GM21576 (cell line): ENCODE results near the gene ADORA1.

ENCODE experiments used
- ATAC-seq: cut with Tn5 transposase; IDR thresholded peaks from one replicate; pipeline ENCODE4 v1.9.1; 2021; ENCODE audit warnings: mild to moderate bottlenecking, moderate library complexity; ENCODE audit not compliant: unreplicated experiment

The ADORA1 gene

GRCh38 chr1:203121186-203122015 lies 6.1 kb upstream of the ADORA1 start:
- no peak for ATAC-seq

DNA sequence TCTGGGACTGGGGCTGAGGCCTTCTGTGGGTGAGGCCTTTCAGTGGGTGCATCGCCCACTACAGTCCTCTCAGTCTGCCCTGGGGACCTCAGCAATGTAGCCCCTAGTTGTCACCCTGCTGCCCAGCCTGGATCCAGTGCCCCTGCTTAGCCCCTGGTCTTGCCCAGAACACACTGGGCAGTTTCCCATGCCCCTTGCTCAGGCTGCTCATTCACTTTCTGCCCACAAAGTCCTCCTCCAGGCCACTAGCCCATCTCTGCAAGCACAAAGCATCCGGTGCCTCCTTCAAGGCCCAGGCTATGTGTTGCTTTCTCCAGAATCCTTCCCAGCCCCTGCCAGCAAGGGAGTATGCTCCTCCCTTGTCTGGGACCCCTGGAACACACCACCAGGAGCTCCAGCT lies 5.4 kb upstream of the ADORA1 start:
- ATAC-seq: no peak

DNA sequence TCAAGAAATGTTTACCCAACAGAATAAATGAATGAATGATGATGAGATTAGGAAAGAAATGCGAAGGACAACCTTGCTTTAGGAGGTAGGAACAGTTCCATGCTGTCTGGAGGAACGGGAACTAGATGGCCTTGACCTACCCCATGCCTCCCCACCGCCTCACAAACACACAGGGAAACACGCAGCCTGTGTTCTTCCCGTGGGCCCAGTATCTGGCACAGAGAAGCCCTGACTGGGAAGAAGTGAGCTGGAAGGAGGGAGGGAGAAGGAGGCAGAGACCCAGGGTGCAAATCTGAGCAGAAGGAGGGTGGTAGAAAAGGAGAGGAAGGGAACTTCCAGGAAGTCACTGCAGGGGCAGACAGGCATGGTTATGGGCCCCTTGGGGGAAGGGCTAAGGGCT lies 3.5 kb upstream of the ADORA1 start:
- ATAC-seq: no peak

DNA sequence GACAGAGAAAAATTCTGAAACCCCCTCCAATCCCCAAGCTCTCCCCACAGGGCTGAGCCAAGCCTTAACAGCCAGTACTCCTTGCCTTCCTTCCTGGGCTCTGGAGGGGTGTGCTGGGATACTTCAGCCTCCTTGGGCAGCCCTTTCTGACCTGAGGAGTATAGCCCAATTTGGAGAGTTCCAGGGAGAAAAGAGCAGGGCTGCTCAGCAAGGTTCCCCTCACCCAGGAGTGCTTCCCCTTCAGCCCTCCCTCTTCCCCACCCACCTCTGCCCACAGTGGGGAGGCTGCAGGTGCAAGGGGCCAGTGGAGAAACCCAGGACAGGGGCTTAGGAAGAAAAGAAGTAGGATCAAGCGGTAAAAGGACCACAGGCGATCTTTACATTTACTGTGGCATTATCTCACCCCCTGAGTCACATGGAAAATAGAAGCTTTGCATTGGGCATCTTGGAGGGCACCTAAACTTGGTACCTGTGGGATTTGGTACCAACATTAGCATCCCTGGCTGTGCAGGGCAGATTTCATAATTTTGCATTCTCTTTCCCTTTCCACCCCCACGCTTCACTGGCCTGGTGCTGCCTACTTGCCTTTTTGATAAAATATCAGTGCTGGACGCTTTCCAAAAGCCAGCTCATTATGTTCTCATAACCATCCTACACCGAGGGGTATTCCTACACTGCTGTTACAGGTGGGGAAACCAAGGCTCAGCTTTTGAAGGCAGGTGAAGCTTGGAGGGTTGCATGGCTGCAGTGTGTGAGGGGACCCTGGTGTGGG lies 2.8 kb upstream of the ADORA1 start:
- ATAC-seq: no peak

DNA sequence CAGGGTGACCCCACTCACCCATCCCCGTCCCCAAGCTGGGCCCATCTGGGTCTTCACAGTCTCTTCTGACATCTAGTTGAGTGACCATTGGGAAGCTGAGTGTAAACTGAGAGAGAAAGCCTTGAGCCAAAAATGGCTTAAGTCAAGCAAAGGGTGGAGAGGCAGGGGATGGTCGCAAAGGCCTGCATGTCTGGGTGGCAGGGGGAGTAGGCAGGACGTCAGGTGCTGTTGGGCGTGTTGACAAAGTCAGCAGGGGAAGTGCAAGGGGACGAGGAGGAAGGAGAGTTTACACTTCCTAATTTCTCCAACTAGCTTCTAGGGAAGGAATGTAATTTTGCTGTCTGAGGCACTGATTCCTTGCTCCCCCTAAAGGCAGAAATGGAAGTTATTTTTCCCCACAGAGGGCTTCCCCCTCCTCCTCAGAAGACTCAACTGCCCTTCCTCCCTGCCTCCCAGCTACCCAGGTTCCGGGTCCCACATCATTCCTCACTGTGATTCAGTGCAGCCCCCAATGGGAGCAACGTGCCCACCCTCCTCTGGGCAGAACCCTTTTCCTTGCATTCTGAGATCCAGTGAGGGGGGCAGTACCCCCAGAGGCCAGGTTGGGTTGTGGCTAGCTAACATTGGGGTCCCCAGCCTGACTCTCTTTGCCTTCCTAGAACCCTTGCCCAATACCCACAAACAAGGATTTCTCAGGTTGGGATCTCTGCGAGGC lies 1.2 kb upstream of the ADORA1 start:
- ATAC-seq: no peak

GRCh38 chr1:203126866-203127665 lies 460 bp upstream of the ADORA1 start:
- ATAC-seq: no peak

GRCh38 chr1:203128431-203128715 lies 847 bp downstream of the ADORA1 start:
- no peak for ATAC-seq

DNA sequence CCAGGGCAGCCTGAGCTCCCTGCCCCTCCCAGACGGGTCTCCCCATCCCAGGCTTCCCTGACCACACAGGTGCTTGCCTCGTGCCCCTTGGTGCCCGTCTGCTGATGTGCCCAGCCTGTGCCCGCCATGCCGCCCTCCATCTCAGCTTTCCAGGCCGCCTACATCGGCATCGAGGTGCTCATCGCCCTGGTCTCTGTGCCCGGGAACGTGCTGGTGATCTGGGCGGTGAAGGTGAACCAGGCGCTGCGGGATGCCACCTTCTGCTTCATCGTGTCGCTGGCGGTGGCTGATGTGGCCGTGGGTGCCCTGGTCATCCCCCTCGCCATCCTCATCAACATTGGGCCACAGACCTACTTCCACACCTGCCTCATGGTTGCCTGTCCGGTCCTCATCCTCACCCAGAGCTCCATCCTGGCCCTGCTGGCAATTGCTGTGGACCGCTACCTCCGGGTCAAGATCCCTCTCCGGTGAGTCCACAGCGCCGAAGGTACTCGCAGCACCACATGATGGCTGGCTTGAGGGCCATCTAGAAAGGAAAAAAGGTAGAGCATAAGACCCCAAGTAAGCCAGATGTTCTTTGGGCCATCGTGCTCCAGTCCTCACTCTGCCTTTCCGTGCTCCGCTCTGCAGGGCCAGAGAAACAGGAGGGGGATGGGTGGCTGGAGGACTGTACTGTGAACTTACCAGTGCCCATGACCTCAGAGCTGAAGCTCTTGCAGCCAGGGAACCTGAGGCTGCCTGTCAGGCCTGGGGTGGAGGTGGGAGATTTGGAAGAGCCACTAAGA lies 1.4 kb downstream of the ADORA1 start:
- ATAC-seq: no peak

DNA sequence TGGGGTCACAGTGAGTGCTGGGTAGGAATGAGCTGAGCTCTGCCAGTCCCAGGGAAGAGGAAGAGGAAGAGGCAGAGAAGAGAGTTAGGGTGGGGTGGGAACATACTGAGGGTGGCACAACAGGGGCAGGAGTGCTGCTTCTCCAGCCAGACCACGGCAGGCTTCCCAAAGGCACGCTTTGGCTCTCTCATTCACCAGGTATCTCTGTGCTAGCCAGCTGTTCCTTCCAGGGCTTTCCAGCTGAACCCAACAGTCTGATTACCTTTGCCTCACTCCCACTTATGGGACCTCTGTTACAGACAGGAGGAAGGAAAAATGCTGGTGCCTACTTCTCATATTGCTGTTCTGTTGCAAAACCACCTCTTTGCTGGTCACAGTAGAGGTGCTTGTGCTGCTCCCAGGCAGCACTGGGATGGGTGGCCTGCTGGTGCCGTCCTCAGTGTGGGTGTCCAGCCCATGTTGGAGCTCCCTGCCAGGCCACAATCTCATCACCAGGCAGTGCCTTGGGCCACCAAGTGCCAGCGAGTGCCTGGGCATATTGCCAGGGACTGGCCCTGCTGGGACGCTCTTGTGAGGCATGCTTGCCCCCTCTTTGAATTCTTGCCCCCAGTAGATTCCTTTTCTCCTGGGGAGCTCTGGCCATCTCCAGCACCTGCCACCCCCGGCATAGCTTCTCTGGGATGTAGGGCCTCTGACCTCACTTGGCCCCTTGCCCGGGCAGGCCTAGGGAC lies 2.1 kb downstream of the ADORA1 start:
- ATAC-seq: no peak

- no peak for ATAC-seq
Observed at GRCh38 chr1:203130358-203130985, 2.9 kb downstream of the ADORA1 start.

- ATAC-seq: no peak
Observed at GRCh38 chr1:203131548-203132200, 4.1 kb downstream of the ADORA1 start.

GRCh38 chr1:203133970-203134725 lies 6.6 kb downstream of the ADORA1 start:
- ATAC-seq: no peak

- ATAC-seq: no peak
Observed at GRCh38 chr1:203135636-203136305, 8.2 kb downstream of the ADORA1 start.

GRCh38 chr1:203136409-203137042 lies 9.0 kb downstream of the ADORA1 start:
- no peak for ATAC-seq

GRCh38 chr1:203137324-203137723 lies 9.8 kb downstream of the ADORA1 start:
- no peak for ATAC-seq

DNA sequence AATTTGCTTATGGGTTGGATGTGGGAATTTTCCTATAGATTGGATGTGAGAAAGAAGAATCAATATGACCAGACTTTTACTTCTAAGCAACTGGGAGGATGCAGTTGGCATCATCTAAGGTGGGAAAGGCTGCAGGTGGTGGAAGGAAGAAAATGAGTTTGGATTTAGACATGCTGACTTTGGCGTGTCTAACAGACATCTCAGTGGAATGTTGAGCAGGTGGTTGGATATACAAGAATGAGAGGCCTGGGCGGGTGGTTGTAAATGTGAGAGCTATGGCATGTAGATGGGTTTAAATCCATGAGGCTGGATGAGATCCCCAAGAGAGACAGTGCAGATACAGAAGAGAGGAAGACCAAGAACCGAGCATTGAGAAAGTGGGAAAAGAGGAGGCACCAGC lies 10.5 kb downstream of the ADORA1 start:
- ATAC-seq: no peak

GRCh38 chr1:203139976-203140475 lies 12.5 kb downstream of the ADORA1 start:
- no peak for ATAC-seq
